Subcutaneous adipose tissue (tissue), 4 donors: ENCODE data around the gene FGD3. TPM values are rescaled to one million over a fixed set of nuclear protein-coding genes. Genes with fewer than 3 reads are reported as not detected.

ENCODE experiments used
- total RNA-seq, 4 donors: library from RNA; depleted of rRNA; stranded (reverse); fragments of >200 nt; gene quantifications; one replicate each; pipeline ENCODE4 v1.1.0, GENCODE V29; 2016
- TF ChIP-seq, protein P1 (sequence below): fragments of 450-650 bp; IDR thresholded peaks from one replicate; pipeline ENCODE4 v1.5.1; 2016; ENCODE audit warnings: low read depth, mild to moderate bottlenecking, control low read depth, antibody characterized with exemption, moderate library complexity

The FGD3 gene
- total RNA-seq, 4 donors from 2014 or later = 4.1 to 15.6 (median 11.7) TPM

DNA sequence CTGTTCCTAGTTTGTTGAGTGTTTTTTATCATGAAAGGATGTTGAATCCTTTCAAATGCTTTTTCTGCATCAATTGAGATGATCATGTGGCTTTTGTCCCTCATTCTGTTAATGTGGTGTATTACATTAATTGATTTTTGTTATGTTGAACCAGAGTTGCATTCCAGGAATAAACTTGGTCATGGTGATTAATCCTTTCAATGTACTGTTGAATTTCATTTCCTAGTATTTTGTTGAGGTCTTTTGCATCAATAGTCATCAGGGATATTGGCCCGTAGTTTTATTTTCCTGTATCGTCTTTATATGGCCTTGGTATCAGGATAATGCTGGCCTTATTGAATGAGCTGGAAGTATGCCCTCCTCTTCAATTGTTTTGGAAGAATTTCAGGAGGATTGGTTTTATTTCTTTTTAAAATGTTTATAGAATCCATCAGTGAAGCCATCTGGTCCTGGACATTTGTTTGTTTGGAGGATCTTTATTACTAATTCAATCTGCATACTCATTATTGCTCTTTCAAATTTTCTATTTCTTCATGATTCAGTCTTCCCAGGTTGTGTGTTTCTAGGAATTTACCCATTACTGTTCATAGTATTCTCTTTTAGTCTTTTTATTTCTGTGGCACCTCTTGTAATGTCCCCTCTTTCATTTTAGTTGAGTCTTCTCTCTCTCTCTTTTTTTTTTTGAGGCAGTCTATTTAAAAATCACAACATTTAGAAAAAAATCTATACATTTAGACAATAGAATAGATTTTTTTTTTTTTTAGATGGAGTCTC is 32.1 kb downstream of the FGD3 start:
- TF ChIP-seq, protein P1, sequence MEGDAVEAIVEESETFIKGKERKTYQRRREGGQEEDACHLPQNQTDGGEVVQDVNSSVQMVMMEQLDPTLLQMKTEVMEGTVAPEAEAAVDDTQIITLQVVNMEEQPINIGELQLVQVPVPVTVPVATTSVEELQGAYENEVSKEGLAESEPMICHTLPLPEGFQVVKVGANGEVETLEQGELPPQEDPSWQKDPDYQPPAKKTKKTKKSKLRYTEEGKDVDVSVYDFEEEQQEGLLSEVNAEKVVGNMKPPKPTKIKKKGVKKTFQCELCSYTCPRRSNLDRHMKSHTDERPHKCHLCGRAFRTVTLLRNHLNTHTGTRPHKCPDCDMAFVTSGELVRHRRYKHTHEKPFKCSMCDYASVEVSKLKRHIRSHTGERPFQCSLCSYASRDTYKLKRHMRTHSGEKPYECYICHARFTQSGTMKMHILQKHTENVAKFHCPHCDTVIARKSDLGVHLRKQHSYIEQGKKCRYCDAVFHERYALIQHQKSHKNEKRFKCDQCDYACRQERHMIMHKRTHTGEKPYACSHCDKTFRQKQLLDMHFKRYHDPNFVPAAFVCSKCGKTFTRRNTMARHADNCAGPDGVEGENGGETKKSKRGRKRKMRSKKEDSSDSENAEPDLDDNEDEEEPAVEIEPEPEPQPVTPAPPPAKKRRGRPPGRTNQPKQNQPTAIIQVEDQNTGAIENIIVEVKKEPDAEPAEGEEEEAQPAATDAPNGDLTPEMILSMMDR = no peak

DNA sequence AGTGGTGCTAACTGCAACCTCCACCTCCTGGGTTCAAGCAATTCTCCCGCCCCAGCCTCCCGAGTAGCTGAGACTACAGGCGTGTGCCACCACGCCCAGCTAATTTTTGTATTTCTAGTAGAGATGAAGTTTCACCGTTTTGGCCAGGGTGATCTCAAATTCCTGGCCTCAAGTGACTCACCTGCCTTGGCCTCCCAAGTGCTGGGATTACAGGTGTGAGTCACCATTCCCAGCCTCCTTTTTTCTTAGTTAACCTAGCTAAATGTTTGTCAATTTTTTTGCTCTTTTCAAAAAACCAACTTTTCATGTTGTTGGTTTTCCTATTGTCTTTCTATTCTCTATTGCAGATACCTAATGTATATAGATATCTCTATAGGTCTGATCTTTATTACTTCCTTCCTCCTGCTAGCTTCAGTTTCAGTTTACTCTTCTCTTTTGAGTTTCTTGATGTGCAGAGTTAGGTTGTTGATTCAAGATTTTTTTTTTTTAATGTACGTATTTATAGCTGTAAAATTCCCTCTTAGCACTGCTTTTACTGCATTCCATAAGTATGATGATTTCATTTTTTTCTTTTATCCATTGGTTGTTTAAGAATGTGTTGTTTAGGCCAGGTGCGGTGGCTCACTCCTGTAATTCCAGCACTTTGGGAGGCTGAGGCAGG is 32.9 kb downstream of the FGD3 start:
- TF ChIP-seq, protein P1 = no peak

DNA sequence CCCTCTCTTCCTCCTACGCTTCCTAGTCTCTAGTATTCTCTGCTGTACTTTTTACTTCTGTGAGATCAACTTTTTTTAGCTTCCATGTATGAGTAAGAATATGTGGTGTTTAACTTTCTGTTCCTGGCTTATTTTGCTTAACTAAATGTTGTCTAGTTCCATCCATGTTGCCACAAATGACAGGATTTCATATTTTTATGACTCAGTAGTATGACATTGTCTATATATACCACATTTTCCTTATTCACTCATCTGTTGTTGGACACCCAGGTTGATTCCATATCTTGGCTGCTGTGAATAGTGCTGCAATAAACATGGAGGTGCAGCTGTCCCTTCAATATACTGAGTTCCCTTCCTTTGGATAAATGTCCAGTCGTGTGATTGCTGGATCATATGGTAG is 34.8 kb downstream of the FGD3 start:
- TF ChIP-seq, protein P1 = no peak

DNA sequence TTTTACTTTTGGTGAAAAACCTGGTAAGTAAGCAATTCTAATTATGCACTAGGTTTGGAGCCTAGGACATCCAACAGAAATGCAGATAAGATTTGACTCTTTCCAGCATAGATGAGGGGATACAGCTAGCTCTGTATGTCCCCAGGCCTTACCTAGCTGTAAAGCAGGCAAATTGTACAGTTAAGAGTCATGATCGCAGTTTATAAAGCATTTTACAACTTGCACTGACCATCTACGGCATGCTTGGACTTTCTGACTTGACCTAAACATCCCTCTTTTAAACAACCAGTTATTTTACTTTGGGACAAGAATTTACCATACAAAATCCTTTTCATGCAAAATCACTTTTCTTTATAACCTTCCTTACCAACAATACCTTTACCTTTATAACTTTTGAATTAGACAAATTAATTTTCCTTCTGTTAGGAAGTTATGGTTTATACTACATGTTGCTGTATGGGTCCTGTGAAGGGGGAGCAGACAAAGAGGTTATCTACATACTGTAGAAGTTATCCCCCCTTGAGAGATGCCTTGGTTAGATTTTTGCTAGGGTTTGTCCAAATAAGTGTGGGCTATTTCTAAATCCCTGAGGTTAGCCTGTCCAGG is 36.8 kb downstream of the FGD3 start:
- TF ChIP-seq, protein P1 = no peak

DNA sequence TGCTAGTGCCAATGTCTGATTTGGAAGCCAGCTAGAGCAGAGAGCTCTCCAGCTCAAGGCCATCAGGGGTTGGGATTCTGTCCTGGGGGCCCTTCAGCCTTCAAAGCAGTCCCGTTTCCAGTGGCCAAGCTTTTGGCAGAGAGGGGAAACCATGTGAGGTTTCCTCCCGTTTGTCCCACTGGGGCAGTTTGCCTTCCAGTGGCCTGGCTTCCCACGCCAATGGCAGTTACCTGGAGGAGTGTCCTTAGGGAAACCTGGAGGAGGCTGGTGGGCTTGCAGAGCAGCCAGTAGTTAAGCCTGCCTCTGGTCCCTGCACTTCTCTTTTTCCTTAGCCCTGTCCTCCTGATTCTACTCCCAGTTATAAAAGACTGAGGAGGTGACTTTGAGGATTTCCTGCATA is 37.7 kb downstream of the FGD3 start:
- TF ChIP-seq, protein P1 = no peak

DNA sequence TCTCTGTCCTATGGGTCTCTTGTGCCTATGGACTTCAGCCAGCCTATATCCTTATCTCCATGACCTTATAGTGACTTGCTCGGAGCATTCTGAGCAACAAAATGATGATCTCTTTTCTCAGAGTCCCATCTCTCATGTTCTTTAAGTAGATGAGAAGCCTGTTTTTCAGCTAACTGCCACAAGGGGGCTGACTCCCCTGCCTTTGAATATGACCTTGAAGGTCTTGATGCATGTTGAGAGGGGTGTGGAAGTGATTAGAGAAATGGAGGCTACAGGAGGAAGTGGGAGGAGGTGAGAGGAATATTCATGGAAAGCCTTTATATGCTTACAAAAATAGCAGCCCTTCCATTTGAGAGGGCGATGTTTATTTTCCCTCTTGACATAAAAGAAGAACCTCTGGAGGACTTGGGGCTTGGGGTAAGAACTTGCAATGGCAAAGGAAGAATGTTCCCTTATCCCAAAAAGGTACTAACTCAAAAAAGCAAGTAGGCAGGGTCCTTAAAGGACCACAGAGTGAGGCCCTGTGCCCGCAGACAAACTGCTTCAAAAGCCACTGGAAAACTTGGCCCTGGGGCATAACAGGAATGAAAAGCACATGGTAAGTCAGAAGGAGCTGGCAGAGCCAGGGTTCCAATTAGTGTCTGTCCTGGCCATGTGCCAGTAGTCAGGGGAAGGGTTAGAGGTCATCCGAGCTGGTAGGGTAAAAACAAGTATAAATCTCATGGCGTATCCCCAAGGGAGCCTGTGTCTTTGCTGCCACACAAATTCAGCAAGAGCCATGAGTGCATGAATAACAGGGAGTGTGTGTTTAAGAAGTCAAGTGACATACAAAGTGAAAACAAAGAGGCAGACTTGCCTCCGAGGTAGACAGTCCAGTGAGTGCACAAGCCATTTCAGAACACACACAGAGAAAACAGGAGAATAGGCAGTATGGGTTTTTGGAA is 39.1 kb downstream of the FGD3 start:
- TF ChIP-seq, protein P1 = no peak
